HG02642 (cell line): ENCODE data around the gene ACAD10.
"Not testable (repeated sequence)": the region's sequence is repeated elsewhere in the genome, so short reads cannot be mapped to it uniquely, and the experiment has no call there.

Experiments used
- ATAC-seq: cut with Tn5 transposase; IDR thresholded peaks from one replicate; pipeline ENCODE4 v1.9.1; 2021; ENCODE audit warnings: mild to moderate bottlenecking; ENCODE audit not compliant: unreplicated experiment, poor library complexity

The ACAD10 gene

DNA sequence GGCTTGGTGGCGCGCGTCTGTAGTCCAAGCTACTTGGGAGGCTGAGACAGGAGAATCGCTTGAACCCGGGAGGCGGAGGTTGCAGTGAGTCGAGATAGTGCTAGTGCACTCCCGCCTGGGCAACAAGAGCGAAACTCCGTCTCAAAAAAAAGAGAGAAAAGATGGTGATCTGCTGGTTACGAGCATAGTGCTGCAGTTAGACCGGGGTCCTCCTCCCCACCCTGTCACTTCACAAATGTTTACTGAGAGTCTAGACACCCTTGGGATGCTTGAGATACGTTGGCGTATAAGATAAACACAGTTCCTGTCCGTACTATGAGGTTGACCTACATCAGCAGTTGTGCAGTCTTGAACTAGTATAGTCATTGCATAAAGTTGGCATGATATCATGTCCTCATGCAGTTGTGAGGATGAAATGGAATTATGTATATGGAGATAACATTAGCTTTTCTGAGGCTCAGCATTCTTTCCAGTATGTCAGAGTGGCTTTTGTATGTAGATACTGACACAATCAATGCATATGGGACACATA, 787 bp downstream of the ACAD10 start:
- ATAC-seq: no peak

DNA sequence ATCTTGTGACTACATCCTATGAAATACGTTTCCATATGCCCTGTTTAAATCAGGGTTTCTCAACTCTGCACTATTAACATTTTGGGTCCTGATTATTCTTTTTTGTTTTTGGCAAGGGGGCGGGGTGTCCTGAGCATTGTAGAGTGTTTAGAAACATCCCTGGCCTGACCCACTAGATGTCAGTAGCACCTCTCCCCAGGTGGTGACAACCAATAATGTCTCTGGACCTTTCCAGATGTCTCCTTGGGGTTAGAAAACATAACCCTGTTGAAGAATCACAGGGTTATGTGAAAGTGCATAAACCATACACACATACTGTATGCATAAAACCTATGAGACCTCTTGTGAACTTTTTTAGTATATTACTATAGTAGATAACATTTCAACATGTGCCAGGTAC, 1.4 kb downstream of the ACAD10 start:
- no peak for ATAC-seq

DNA sequence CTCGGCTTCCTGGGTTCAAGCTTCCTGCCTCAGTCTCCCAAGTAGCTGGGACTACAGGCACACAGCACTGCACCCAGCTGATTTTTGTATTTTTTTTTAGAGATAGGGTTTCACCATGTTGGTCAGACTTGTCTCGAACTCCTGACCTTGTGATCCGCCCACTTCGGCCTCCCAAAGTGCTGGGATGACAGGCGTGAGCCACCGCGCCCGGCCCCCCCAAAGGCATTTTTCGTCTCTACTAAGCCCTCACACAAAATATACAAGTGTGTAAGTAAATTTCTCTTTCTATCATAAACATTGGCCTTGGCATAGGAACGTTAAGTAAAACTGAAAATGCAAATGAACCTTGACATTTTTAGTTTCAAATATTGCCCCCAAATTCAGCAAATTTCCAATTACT, 2.1 kb downstream of the ACAD10 start:
- no peak for ATAC-seq

- no peak for ATAC-seq
Measured at GRCh38 chr12:111691262-111691661, 5.4 kb downstream of the ACAD10 start.

- no peak for ATAC-seq
Measured at GRCh38 chr12:111692575-111693210, 6.8 kb downstream of the ACAD10 start.

DNA sequence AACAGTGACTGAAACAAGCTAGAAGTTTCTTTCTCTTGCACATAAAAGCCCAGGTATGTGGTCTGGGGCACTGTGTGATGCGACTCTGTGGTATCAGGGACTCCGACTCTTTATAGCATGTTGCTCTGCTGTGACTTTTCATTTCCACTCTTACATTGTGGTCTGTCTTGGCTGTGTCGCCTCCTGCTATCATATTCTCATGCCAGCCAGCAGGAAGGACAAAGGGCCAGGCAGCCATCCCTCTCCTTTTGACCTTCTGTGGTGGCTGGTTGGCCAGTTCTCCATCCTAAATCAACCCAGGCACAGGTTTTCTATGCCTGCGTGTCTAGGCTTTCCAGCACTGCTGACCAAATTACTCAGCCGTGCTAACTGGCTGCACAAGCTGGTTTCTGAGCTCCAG, 8.0 kb downstream of the ACAD10 start:
- ATAC-seq: no peak

GRCh38 chr12:111699962-111700361, 14.1 kb downstream of the ACAD10 start:
- ATAC-seq: no peak

DNA sequence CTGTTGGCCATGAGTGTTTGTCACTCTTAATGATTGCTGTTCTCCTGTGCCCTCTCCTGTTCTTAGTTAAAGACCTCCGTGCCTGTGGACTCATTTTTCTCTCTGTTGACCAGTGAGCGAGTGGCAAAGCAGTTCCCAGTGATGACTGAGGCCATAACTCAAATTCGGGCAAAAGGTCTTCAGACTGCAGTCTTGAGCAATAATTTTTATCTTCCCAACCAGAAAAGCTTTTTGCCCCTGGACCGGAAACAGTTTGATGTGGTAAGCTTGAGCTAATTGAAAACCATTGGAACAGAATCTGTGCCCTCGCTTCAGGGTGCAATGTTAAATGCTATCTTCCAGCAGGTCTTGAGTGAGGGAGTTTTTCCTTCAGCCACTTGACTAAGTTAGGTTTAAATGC, 19.8 kb downstream of the ACAD10 start:
- no peak for ATAC-seq

GRCh38 chr12:111706145-111706544, 20.3 kb downstream of the ACAD10 start:
- ATAC-seq: no peak

DNA sequence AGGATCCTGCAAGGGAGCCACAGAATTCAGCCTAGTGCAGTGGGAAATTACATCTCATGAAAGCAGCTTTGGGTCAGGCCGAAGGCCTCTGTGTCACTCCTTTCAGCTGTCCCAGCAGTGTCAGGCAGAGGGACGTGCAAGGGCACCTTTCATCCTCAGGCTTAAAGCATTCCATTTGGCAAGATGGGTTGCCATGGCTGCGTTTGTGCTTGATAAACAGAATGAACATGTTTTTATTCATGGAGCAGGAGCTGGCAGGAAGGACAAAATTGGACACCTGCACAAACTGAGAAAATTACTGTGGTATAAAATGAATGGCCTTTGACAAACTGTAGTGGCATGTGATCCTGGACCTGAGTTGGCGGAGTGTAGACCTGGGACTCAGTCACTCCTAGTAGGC, 29.4 kb downstream of the ACAD10 start:
- ATAC-seq: no peak

DNA sequence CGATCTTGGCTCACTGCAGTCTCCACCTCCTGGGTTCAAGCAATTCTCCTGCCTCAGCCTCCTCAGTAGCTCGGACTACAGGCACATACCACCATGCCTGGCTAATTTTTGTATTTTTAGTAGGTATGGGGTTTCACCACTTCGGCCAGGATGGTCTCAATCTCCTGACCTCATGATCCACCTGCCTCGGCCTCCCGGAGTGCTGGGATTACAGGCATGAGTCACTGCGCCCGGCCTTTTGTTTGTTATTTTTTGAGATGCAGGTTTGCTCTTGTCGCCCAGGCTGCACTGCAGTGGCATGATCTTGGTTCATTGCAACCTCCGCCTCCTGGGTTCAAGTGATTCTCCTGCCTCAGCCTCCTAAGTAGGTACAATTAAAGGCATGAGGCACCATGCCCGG, 33.5 kb downstream of the ACAD10 start:
- ATAC-seq: not testable (repeated sequence)

DNA sequence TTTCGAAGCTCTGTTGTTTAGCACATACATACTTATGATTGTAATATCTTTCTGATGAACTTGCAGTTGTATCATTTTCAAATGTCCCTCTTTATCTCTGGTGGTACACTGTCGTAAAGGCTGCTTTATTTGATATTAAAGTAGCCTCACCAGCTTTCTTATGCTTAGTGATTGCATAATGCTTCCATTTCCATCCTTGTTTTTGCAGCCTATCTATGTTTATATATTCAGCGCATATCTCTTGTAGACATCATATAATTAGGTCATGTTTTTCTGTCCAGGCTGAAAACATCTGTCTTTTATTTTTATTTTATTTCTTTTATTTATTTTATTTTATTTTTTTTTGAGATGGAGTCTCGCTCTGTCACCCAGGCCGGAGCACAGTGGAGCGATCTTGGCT, 34.6 kb downstream of the ACAD10 start:
- ATAC-seq: no peak

- ATAC-seq: not testable (repeated sequence)
Measured at GRCh38 chr12:111723646-111724360, 38.0 kb downstream of the ACAD10 start.

DNA sequence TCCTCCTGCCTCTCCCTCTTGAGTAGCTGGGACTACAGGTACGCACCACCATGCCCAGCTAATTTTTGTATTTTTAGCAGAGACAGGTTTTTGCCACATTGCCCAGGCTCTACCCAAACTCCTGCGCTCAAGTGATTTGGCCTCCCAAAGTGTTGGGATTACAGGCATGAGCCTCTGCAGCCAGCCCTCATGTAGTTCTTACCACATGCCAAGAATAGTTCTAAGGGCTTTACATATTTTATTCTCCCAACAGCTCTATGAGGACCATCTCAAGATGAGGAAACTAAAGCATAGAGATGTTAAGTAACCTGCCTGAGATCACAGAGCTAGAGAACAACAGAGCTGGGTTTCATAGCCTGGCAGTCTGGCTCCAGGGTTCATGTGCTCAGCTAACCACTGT, 42.9 kb downstream of the ACAD10 start:
- no peak for ATAC-seq

DNA sequence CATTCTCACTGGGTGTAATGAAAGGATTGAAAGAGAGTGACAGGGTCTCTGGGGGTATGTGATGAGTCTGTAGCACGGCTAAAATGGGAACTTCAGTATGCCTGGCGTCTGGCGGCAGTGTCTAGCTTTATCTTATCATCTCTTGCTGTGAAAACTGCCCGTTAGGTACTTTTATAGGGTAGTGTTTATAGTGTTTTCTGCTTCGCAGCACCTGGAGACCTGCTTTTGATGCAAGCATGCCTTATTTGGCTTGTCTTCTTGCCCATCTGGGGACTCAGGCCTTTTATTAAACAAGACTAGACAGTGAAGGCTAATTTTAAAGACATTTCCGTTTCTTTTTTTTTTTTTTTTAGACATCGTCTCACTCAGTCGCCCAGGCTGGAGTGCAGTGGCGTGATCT, 44.6 kb downstream of the ACAD10 start:
- ATAC-seq: no peak

- ATAC-seq: no peak
Measured at GRCh38 chr12:111732786-111733185, 46.9 kb downstream of the ACAD10 start.

GRCh38 chr12:111733340-111733915, 47.6 kb downstream of the ACAD10 start:
- ATAC-seq: no peak

- not testable (repeated sequence) for ATAC-seq
Measured at GRCh38 chr12:111739524-111739923, 53.7 kb downstream of the ACAD10 start.

- ATAC-seq: no peak
Measured at GRCh38 chr12:111741235-111741812, 55.5 kb downstream of the ACAD10 start.

DNA sequence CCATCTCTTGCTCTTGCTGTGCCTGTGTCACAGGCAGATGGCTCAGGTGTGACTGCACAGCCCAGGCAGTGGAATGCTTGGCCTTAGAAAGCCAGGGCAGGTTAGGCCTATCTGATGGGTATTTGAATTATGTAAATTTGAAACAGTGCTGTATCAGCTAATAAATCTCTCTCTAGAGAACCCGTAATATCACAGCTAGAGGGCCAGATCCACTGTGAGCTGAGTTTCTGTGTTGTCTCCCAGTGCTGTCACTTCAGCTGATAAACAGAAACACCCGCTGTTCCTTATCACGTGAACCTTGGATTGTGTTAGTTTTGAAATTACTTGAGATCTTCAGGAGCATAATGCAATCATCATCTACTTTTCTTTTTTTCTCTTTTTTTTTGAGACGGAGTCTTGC, 59.4 kb downstream of the ACAD10 start:
- ATAC-seq: no peak

- ATAC-seq: no peak
Measured at GRCh38 chr12:111747333-111747732, 61.5 kb downstream of the ACAD10 start.
